Measurements from ENCODE around the gene CALN1.

DNA sequence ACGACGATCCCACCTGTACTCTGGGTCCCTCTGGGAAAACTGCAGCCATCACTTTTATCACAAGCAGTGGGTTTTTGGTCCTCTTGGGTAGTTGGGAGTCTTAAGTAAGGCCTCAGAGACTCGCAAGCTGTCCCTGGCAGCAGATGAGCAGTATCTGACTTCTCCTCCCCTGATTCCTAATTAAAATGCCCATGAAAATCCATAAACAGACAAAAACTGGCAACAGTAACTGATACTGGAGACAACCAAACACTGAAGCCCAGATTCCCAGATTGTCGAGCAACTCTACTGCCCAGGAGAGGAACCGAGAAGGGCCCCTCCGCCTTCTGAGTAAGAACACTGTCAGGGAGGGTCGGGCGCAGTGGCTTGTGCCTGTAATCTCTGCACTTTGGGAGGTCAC lies 333.8 kb downstream of the CALN1 start:
- TF ChIP-seq YY1 (IDR thresholded peaks at IDR 0.05; ENCODE audit: insufficient read depth, insufficient read length) (no peak), ZNF274 (IDR thresholded peaks at IDR 0.05; ENCODE audit: low read depth, low read length) (no peak), SUZ12 (IDR thresholded peaks at IDR 0.05; ENCODE audit: extremely low read depth, insufficient read depth, insufficient read length) (no peak)
